Muscle of back (tissue), 10 donors: ENCODE results near the gene CRYL1. TPM values are rescaled to one million over a fixed set of nuclear protein-coding genes. Genes with fewer than 3 reads are reported as not detected.

Experiments used
- polyA plus RNA-seq, 10 donors: library from polyadenylated mRNA; unstranded; fragments of 120-200 nt; gene quantifications; one replicate each; pipeline ENCODE4 v1.2.1, GENCODE V29; 2013; ENCODE audit not compliant: insufficient read length in 10 of 10

Gene CRYL1
- polyA plus RNA-seq, 10 donors, result 20.7 to 35.3 (median 27.9) TPM

Other genes with a start within 250 kb of the CRYL1 start
- 10 to 100 TPM; 11.7 to 20.6 (median 14.2) TPM for gene IFT88, start 41.3 kb upstream of the CRYL1 start, polyA plus RNA-seq
- 10 to 100 TPM; 21.9 to 47.8 (median 34.8) TPM for gene IL17D, start 177.8 kb upstream of the CRYL1 start, polyA plus RNA-seq
- 10 to 100 TPM; 10.5 to 14.6 (median 12.4) TPM for gene EEF1AKMT1, start 248.1 kb upstream of the CRYL1 start, polyA plus RNA-seq